ENCODE data around the gene FAM136A.

DNA sequence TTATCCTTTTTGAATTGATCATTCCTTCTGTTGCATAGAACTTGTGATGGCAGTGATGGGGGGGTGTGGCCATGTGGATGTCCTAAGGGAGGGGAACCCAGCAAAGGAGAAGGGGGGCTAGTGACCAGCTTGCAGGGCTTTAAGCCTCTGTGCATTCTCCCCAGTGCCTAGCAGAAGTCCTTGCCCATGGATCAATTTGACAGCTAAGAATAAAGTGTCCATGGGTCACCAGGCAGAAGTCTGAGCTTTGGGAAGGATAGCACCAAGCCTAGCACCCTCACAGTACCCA lies 39.6 kb upstream of the FAM136A start:
- TF ChIP-seq EZH2 (IDR thresholded peaks at IDR 0.05; ENCODE audit: borderline replicate concordance, low read depth, low read length, poor library complexity, severe bottlenecking) (no peak), CTCF (conservative IDR thresholded peaks at IDR 0.05; ENCODE audit: low read depth, low read length) (no peak)

All from A673 (cell line).